ENCODE results near the gene ACSF2. TPM values are rescaled to one million over a fixed set of nuclear protein-coding genes. Genes with fewer than 3 reads are reported as not detected.

Gene ACSF2, protein sequence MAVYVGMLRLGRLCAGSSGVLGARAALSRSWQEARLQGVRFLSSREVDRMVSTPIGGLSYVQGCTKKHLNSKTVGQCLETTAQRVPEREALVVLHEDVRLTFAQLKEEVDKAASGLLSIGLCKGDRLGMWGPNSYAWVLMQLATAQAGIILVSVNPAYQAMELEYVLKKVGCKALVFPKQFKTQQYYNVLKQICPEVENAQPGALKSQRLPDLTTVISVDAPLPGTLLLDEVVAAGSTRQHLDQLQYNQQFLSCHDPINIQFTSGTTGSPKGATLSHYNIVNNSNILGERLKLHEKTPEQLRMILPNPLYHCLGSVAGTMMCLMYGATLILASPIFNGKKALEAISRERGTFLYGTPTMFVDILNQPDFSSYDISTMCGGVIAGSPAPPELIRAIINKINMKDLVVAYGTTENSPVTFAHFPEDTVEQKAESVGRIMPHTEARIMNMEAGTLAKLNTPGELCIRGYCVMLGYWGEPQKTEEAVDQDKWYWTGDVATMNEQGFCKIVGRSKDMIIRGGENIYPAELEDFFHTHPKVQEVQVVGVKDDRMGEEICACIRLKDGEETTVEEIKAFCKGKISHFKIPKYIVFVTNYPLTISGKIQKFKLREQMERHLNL
- 5.7 TPM in 1 of 2 replicates, not detected in the other for polyA plus RNA-seq

DNA sequence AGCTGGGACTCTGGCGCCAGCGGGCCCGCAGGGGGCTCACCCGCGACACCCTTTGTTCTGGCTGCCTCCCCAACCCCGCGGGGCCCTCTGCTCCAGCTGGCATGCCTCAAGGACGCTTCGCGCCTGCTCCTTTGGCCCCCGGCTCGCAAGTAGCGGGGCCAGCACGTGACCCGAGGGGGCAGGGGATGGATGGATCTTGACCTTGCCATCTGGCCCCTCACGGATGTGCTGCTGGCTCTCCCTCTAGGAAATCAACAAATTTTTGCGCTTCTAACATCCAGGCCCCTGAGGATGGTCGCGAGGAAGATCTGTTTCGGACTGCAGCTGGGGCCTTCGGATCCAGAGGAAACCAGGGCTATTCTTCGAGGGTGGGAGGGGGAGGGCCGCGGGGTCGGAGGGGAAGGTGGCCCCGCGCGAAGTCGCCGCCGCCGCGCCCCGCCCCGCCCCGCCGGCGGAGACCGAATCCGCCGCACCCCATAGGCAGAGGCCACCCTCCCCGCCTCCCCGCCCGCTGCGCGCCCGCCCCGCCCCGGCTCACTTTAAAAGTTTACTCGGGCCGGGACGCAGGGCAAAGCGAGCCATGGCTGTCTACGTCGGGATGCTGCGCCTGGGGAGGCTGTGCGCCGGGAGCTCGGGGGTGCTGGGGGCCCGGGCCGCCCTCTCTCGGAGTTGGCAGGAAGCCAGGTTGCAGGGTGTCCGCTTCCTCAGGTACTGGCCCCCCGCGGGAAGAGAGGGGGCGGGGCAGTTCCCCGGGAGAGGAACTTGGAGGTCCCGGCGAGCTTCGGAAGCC lies at the start of gene ACSF2:
ACSF2 (plus strand) TSS at position 537 of the 790 bp plus-strand sequence; CDS start at position 581, 44 bp downstream.

DNA sequence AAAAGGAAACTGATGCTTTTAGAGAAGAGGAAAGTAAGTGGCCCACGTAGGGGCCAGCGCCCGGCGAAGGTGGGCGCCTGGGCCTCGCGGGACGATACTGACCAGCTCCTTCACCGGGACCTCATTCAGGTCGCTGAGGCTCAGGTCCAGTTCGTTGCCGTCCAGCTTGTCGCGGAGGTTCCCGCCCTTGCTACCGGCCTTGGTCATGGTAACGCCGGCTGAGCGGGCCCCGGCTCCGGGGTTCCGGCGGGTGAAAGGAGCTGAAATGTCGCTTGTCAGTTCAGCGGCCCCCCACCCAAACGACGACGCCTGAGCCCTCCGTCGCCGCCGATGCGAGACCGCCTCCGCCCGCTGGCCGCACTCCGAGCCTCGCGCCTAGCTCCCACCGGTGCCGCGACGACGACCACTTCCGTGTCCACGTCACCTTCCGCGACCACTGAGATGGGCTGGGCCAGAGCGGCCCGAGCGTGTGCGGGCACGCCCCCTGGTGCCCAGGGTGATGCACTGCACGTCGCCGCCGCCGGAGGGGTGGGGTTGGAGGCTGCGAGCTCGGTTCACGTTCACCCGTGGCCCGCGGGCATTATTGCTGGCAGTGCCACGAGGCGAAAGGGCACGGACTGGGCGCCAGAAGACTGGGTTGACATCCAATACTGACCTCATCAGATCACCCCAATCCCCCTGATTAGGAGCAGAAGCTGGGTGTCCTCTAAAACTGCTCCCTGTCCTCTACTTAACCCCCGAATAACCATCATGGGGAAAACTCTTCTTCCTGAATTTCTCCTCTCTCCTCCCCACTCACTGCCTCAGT lies 28.7 kb upstream of the ACSF2 start, which contains the start of gene LRRC59:
LRRC59 (minus strand) TSS at position 413 of the 808 bp plus-strand sequence; CDS start at position 207, 206 bp downstream.

DNA sequence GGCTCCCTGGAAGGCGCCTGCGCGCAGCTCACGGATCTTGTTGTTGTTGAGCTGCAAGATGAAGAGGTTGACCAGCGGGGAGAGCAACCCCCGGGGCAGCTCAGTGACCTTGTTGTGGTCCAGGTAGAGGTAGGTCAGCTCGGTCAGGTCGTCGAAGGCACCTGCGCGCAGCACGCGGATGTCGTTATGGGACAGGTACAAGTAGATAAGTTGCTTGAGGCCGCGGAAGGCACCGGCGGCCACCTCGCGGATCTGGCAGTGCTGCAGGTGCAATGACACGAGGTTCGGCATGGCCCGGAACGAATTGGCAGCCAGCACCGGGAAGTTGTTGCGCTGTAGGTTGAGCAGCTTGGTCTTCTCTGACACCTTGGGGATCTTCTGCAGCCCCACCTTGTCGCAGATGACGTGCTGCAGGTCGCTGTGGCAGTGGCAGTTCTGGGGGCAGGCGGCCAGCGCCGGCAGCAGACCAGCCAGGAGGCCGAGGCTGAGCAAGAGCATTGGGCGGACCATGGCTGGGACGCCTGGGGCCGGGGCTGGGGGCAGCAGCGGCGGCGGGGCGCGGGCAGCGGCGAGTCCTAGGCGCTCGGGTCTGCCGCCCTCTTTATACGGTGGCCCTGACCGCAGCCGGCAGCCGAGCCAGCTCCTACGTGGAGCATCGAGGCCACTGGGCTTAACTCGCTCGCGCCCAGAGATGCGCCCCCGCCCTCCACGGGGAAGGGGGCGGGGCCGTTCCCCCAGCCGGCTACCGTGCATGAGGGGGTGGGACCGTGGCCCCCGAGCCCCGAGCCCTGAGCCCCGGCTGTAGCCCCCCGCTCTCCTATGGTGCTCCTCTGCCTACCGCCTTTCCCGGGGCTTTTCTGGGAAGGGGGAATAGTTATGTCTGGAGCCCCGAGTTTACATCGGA lies 42.5 kb downstream of the ACSF2 start, which contains the start of gene CHAD:
CHAD (minus strand) TSS at position 577 of the 904 bp plus-strand sequence; CDS start at position 510, 67 bp downstream.

DNA sequence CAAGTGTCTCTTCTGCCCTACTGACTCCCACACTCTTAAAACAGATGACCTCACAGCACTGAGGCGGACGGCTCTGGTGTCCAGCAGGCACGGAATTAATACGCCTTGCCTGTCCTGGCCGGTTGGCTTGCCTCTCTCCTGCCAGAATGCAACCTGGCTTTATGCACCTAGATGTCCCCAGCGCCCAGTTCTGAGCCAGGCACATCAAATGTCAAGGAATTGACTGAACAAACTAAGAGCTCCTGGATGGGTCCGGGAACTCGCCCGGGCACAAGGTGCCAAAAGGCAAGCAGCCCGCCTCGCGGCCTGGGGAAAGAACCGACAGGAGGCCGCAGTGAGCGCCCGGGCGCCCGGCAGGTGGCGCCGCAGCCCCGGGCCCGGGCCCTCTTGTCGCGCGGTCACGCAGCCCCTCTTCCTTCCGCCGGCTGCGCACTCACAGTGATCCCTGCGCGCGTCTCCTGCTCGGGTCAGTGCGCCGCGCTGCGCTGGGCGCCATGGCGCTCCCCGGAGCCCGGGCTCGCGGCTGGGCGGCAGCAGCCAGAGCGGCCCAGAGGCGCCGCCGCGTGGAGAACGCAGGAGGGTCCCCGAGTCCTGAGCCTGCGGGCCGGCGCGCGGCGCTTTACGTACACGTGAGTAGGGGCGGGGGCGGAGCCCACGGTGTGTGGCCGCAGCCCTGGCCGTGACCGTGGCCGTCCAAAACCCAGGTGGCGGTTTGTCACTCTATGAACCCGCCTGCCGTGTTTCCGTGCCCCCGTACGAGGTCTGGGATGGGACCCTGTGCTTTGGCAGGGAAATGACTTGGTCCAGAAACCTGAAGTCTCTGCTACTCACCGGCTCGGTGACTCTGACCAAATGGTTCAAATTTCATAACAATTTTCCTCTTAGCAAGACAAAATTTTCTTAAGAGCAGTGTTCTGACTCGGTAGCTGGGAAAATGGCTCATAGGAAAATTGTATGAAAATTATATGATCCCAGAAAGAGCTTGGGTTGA lies 52.7 kb downstream of the ACSF2 start, which contains the start of gene RSAD1:
RSAD1 (plus strand) TSS at position 470 of the 991 bp plus-strand sequence; CDS start at position 495, 25 bp downstream.

DNA sequence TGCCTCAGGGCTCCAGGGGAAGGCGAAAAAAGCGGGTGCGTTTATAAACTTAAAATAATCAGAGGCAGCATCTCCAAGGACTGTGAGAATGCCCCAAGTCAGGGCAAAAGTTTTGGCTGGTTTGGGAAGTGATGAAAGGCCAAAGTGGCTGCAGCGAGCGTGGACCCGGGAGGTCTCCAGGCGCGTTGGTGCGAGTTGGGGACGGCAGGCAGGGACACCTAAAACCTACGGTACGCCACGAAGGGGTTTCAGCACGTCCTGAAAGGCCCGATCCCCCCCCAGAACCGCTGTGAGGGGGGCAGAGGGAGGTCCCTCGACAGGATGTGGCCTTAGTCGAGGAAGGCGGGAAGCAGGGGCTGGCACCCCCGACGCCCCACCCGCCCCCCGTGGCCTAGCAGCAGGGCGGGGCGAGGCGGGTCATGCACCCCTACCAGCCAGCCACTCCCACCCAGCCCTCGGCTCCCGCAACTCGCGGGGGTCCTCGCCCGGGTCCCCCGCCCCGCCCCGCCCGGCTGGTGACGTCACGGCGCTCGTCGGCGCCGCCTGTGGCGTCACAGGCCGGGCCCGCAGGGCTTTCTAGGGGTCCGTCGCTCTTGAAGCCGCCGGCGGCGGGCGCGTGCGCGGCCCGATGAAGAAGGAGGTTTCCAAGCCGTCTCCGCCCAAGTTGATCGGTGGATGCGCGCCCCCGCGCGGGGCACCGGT lies 82.0 kb downstream of the ACSF2 start, which contains the start of gene MYCBPAP:
MYCBPAP (plus strand) TSS at position 569 of the 702 bp plus-strand sequence. CDS start 236 bp downstream, outside the sequence.

Other genes starting within 250 kb of the ACSF2 start
- gene COL1A1, start 224.6 kb upstream of the ACSF2 start, polyA plus RNA-seq: 0.15 TPM in 1 of 2 replicates, not detected in the other
- gene TMEM92, start 151.8 kb upstream of the ACSF2 start, polyA plus RNA-seq: not detected in 2 replicates
- gene XYLT2, start 80.1 kb upstream of the ACSF2 start, polyA plus RNA-seq: 23.1 and 38.2 TPM in 2 replicates
- gene MRPL27, start 53.0 kb upstream of the ACSF2 start, polyA plus RNA-seq: 272 and 327 TPM in 2 replicates
- gene EME1, start 53.0 kb upstream of the ACSF2 start, polyA plus RNA-seq: 0.35 TPM in 1 of 2 replicates, not detected in the other
- 13.2 and 24.3 TPM in 2 replicates for gene LRRC59, start 28.7 kb upstream of the ACSF2 start, polyA plus RNA-seq
- gene CHAD, start 42.7 kb downstream of the ACSF2 start, polyA plus RNA-seq: 1.8 and 2.1 TPM in 2 replicates
- 11.6 and 12.8 TPM in 2 replicates for gene RSAD1, start 52.6 kb downstream of the ACSF2 start, polyA plus RNA-seq
- gene MYCBPAP, start 82.2 kb downstream of the ACSF2 start, polyA plus RNA-seq: not detected in 2 replicates
- gene EPN3, start 106.5 kb downstream of the ACSF2 start, polyA plus RNA-seq: not detected in 2 replicates
- gene SPATA20, start 121.0 kb downstream of the ACSF2 start, polyA plus RNA-seq: 2.4 and 4.9 TPM in 2 replicates
- 54.6 and 83.3 TPM in 2 replicates for gene CACNA1G, start 134.5 kb downstream of the ACSF2 start, polyA plus RNA-seq
- gene ABCC3, start 208.7 kb downstream of the ACSF2 start, polyA plus RNA-seq: 0.45 and 4.3 TPM in 2 replicates

Data from Purkinje cell (primary cell).